Fibroblast of skin of abdomen (primary cell): ENCODE measurements around the gene VCAN.

Experiments used
- DNase-seq: peaks from one replicate; pipeline ENCODE4 v3.0.0-alpha.2; 2013

VCAN gene

DNA sequence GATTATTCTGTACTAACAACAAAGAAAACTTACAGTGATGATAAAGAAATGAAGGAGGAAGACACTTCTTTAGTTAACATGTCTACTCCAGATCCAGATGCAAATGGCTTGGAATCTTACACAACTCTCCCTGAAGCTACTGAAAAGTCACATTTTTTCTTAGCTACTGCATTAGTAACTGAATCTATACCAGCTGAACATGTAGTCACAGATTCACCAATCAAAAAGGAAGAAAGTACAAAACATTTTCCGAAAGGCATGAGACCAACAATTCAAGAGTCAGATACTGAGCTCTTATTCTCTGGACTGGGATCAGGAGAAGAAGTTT lies 67.9 kb downstream of the VCAN start:
- no peak for DNase-seq

DNA sequence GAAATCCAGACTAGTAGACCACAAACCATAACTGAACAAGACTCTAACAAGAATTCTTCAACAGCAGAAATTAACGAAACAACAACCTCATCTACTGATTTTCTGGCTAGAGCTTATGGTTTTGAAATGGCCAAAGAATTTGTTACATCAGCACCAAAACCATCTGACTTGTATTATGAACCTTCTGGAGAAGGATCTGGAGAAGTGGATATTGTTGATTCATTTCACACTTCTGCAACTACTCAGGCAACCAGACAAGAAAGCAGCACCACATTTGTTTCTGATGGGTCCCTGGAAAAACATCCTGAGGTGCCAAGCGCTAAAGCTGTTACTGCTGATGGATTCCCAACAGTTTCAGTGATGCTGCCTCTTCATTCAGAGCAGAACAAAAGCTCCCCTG lies 68.6 kb downstream of the VCAN start:
- DNase-seq = peak; percentile 15

DNA sequence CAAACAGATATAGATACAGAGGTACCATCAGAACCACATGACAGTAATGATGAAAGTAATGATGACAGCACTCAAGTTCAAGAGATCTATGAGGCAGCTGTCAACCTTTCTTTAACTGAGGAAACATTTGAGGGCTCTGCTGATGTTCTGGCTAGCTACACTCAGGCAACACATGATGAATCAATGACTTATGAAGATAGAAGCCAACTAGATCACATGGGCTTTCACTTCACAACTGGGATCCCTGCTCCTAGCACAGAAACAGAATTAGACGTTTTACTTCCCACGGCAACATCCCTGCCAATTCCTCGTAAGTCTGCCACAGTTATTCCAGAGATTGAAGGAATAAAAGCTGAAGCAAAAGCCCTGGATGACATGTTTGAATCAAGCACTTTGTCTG lies 69.2 kb downstream of the VCAN start:
- no peak for DNase-seq

DNA sequence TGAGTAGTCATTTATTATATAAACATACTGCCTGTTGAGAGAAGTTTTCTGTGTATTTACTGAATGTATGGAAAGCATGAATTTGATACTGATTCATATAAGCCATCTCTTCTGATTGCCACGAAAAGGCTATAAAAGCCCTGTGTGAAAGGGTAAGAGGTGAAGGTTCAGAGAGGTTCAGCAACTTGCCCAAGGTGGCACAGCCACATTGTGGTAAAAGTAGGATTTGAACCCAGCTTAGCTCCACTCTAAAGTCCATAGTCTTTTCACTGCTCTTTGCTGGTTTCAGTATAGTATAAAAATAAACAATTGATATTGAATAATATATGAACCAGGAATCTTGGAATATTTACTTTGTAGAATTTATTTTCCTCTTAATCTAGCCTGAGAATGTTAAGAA lies 71.3 kb downstream of the VCAN start:
- no peak for DNase-seq

DNA sequence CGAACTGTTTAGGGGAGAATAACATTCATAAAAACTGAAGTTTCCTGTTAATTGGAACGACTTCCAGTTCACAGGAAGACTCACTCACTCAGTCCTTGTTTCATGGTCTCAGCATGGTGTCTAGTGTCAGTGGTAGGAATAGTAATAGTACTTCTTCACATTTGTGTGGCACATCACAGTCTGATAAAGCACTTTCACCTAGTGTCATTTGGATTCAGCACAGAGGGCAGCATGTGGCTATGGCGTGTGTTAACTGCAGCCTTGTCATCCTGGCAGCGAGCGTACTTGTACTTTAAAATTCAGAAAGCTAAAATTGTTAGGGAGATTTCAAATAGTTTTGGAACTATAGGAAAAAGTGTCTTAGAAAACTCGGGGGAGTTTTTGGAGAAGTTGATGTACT lies 72.4 kb downstream of the VCAN start:
- no peak for DNase-seq

DNA sequence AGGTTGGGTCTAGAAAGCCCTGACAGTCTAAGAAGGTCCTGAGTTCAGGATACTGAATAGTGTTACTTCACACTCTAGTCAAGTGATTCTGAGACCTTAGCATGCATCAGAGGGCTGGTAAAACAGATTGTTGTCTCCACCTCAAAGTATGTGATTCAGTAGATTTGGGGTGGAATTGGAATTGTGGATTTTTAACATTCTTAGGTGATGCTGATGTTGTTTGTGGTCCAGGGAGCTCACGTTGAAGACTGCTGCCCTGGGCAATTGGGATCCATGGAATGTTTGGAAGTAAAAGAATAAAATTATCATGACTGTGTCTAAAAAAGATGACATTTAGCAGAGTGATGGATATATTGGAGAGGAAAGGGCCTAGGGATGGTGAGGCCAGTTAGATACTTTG lies 75.6 kb downstream of the VCAN start:
- DNase-seq = peak; percentile 83

DNA sequence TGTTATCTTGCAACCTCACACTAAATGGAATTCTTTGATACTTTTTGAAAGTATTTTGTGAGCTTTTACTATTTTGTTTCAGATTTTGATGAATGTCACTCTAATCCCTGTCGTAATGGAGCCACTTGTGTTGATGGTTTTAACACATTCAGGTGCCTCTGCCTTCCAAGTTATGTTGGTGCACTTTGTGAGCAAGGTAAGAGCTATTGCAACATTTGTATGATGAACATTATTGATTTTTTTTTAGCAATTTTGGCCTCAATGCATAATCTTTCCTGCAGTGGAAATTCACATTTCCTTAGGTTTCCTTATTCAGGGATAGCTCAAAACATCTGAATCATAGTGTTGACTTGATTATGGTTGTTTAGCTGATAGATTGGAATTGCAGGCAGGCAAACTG lies 76.3 kb downstream of the VCAN start:
- no peak for DNase-seq

DNA sequence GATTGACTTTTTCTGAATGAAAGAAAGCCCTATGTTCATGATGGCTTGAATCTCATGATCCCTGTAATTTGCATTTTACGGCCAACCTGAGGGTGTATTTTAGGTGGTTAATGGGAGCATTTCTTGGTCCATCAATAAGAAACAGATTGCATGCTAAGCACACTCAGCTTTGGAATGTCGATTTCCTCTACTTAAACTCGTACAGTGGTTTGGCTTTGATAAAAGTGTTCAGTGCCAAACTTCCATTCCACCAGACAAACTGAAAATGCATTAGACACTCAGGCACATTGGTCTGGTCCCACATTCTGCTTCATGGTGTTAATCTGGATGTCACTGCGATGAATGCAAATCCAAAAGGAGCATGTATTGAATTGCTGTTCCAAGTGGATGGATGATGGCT lies 77.0 kb downstream of the VCAN start:
- DNase-seq = peak; percentile 76

DNA sequence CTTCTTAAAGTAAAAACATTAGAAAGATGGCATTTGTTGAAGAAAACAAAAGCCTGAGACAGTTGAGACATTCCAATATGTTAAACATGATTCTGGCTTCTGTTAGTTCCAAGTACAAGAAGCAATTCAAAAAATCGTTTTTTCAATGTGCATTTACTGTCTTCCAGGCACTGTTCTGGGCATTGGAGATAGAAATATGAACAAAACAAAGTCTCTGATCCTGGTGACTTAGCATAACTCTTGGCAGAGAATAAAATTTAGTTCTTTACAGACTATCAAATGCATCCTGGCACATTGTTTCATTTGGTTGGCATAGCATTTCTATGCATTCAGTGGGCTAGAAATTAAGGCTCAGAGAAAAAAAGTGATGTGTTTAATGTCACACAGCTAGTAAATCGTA lies 77.5 kb downstream of the VCAN start:
- DNase-seq = no peak

DNA sequence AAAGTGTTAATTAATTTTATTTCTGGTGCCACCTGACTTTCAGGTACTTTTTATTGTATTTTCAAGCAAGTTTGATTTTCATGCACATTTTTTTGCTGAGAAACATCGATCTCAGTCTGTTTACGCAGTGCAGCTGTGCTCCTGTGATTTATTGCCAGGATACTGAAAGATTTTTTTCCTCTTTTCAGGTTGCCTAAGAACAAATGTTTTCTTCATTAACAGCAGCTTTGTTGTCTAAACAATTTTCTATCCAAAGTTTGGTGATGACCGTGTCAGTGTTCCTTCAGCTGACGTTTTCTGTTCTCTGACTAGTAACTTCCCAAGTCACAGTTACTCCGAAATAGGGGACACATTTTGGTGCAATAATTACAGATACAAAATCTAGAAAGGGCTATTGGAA lies 78.1 kb downstream of the VCAN start:
- no peak for DNase-seq

DNA sequence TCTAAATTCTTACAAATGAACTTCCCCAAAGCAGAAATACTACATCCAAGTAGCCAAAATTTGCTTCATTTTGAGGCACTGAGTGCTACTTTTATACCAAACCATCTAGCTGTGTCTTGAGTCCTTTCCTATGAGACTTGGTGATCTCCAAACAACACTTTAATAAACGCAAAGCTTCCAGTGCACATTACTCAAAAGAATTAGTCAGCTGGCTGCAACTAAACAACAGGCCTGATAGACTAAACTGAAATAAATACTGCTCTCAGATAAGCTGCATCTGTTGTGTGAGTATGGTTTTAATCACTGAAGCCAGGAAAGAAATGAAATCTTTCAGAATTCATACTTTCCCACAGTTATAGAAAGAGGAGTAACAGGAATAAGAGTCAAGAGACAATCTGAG lies 80.3 kb downstream of the VCAN start:
- DNase-seq = peak; percentile 38

DNA sequence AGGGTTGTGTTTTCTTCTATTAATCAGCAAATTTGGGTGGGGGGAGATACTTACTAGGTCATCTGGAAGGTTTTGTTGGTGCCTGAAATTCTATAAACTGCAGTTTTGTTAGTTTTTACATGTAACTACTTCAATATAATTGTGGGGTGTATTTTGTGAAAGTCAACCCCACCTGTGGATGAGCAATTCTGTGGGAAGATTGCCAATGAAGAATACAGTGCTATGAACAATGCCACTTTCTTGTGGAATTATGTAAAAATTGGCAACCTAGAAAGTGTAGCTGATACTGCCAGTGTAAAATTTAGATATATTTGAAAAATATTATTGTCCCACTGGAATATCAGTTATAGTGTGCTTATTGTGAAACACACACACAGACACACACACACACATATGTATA lies 80.7 kb downstream of the VCAN start:
- DNase-seq = no peak

DNA sequence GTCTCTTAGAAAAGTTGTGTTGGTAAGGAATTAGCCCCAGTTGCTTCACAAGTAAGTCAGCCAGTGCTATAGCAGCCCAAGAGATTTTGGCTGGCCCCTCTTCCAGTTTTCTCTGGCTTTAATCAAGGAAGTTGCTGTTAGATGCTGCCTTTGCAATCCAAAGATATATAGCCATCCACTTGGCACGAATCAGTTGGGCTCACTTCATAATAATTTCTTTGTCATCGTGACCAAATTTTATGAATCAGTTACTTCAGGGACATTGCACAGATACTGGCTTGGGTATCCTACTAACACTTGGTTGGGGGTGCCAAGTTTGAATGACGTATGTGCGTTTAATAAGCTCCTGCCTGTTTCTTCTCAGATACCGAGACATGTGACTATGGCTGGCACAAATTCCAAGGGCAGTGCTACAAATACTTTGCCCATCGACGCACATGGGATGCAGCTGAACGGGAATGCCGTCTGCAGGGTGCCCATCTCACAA lies 81.5 kb downstream of the VCAN start:
- DNase-seq = peak; percentile 39

DNA sequence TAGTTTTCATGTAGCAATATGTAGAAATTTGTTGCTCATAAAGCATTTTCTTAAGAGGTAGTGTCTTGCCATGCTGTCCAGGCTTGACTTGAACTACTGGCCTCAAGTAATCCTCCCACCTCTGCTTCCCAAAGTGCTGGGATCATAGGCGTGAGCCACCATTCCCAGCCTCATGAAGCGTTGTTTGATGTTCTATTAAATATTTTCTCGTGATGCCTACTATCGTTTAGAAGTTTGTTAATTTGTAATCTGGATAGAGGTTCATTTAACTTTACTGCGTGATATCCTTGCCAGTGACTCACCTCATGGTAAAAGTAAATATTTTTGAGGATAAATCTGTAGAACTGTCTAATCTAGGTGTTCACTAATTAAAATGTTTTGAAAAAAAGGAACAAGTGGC lies 82.6 kb downstream of the VCAN start:
- no peak for DNase-seq

DNA sequence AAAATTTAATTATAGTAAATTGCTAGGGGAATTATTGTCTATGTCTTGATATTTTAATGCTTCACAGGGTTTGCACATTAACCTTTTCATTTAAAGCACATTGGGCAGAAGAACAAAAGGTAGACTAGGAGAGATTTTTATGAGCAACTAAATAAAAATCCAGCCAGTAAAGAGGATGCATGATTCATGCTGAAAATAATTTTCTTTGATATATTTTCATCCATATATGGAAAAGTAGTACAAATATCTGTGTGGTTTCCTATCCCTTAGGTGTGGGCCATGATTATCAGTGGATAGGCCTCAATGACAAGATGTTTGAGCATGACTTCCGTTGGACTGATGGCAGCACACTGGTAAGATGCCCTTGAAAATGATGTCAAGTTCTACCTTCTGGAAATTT lies 83.1 kb downstream of the VCAN start:
- peak; percentile 52 for DNase-seq

DNA sequence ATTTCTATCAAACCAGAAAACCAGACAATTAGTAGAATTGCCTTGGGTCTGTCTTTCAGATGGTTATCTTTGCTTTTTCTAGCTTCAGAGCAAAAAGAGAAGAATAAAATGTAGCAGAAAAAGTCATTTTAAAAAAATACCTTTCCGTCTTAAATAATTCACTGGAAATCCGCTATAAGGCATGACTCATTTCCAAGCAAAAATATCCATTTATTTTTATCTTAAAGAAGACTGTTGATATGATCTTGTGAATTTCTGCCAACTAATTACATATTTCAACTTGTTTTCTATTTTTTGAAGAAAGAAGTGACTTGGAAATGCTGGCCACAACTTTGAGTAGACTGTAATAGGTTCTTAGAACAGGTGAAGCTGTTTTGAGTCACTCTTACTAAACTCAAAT lies 83.7 kb downstream of the VCAN start:
- no peak for DNase-seq

DNA sequence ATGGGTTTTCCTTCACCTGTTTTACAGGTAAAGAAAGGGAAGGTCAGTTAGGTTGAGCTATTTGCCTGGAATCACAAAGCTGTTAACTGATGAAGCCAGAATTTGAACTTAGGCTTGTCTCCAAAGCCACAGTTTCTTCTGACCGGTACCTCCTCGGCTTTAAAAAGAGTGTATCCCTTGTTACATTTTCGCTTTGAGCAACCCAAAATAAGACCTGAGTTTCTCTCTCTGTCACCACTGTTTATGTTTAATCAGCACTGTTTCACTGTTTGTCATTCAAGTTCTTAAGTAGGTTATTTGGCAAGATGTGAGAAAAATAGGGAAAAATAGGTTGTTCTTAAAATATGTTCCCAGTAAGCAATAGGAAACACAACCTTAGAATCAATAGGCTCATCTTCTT lies 84.6 kb downstream of the VCAN start:
- DNase-seq = no peak

DNA sequence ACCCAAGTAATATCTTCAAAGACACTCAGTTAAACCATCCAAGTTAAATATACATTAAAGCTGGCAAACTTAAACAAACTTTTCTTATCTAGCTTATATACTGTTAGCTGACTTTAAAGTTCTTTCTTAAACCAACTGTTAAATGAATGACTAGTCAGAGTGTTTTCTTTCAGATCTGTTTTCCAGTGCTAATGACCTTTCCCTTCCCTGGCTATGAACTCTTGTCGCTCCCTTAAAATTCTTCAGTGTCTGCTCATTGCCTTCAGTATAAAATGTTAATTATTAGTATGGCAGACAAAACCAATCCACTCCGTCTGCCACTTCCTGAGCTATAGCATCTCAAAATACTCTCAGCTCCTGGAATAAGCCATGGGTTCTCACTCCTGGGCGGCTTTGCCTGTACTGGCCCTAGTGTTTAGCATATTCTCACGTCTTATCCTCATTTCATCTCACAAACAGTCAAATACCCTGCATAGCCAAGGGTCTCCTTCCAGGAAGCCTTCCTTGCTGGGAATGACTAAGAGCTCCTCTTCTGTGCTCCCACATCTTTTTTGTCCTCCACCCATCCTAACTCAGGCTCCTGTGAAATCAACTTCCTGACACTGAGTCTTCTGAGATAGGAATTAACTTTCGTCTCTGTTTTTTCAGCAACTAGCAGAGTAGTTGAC lies 87.7 kb downstream of the VCAN start:
- no peak for DNase-seq

DNA sequence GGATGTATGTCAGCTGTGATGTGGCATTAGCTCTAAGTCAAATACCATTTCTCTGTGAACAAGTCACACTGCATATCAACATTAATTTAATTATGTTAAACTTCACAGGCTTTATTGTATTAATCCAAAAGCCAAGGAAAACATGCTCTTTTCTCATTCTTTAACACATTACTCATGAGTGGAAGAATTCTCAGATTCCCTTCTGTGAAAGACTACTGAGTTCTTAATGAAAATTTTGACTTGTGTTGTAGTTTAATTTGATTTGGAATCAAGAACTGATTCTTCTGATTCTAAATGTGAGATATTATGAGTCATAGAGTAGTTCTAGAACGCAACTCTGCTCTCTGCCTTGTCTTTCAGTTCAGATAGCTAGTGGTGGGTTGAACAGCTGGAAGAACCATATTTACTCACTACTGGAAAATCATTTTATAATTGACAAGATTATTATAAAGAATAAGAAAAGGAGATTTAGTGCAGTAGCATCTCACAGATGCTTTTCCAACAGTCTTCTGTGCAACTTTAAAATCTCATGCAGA lies 90.6 kb downstream of the VCAN start:
- peak; percentile 31 for DNase-seq

DNA sequence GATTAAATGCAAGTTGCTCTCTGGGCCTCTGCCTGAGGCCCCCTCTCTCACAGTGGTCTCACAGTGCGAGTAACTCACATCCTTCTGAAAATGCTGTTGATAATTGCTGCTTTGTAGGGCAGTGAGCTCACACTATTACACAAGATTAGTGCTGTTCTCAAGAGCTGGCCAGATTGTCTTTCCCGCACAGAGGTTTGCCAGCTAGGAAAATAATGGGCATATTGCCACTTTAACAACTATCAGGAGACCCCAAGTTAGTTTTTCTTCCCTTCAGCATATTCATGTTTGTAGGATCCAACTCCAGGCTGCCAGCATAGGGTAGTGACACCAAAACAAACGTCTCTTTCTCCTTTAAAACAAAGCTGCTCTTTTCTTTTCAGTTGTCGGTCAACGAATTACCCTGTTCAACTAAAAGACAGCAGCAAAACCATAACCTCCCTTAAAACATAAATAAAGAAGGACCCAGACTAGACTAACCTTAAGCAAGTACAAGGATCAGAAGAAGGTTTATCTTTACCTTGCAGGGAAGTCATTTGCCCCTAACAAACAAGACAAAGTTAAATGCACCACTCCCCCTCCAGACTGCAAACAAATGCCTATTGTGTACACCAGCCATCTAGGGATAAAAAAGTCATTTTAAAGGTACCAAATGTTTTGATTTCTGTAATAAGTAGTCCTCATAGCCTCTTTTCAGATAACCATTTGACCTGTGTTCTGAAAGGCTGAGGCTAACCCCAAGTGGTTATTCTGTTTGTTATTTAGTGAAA lies 91.4 kb downstream of the VCAN start:
- DNase-seq = no peak

DNA sequence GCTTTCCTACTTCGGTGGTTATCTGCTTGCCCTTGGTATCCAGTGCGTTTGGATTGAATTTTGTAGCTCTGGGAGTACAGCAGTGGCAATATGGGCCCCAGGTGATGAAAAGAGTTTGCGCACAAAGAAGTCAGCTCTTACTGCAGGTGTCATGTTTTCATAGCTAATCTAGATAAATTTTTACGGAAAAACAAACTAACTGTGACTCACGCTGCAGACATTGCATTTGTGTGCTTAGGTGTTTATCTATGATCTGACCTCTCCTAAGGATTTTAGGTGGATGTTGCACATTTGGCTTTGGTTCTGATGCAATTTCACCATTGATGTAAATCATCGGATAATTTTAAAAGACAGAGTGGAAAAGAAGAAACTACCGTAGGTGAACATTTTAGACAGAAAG lies 92.1 kb downstream of the VCAN start:
- no peak for DNase-seq

DNA sequence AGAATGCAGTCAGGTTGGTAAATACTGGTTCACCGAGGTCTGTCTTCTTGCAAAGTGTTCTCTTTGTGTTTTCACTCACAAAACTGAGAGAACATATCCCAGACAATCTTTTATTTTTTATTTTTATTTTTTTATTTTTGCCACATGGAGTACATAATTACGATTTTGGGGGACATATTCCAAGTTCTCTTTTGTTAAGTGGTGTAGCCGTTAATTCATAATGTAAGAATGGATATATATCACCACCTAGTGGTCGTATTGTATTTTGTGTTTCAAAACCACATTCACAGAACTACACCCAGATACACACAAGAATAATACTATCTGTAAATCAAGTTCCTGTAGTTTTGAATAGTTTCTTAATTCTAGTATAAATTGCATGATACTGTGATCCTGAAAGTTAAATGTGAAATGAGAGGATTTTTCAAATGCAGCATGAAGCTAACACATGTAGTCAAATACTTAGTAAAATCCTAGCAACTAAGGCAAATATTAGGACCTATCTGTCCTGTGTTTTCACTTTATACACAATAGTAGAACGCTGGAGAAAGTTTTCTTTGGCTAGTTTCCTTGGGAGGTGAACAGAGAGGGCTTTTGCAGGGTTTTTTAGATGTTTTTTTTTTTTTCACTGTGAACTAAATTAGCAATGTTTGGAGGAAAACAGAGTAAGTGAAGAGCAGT lies 92.7 kb downstream of the VCAN start:
- DNase-seq = peak; percentile 45

DNA sequence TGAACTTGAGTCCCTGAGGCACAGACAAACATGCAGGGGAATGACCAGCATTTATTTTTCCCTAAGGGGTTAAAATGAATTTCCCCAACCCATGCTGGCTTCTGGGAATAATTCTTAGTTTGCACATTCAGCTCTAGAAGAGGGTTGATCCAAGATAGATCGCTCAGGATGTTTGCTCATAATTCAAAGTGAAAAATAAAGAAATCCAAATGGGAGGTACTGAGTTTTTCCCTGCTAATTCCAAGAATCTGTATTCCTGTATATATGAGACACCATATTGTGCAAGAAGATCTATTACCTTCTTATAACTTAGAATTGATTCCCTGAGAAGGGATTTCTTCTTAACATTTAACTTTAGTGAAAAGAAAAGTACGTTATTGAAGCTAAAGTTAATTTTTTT lies 96.2 kb downstream of the VCAN start:
- peak; percentile 51 for DNase-seq

DNA sequence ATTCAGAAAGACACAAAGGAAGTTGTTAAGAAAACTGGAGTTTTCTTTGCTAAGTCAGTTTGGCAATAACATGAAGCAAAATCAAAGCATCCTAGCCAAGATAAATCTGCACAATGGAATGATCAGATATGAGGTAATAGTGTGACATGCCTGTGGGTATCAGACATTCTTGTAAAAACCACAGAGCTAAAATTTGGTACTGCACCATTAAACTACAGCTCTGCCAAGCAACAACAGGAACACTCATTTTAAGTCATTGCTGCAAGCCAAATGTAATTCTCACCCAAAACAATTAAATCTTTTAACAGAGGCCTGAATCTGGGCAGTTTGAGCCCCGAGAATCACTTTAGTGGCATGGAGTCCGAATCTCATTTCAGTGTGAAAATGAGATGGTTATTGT lies 96.6 kb downstream of the VCAN start:
- peak; percentile 93 for DNase-seq
